PC-9 (cell line): ENCODE data around the gene TMEM151B.

Experiments used
- EZH2 ChIP-seq: fragments of 200-600 bp; sonication (generic); IDR thresholded peaks from 2 replicates; pipeline ENCODE4 v1.8.0; 2017; ENCODE audit warnings: antibody characterized with exemption, low read depth
- TF ChIP-seq, protein P1 (sequence below): fragments of 200-600 bp; sonication (generic); conservative IDR thresholded peaks from 2 replicates; pipeline ENCODE4 v1.6.1; 2017; ENCODE audit warnings: mixed run types, antibody characterized with exemption, mild to moderate bottlenecking, moderate library complexity

DNA sequence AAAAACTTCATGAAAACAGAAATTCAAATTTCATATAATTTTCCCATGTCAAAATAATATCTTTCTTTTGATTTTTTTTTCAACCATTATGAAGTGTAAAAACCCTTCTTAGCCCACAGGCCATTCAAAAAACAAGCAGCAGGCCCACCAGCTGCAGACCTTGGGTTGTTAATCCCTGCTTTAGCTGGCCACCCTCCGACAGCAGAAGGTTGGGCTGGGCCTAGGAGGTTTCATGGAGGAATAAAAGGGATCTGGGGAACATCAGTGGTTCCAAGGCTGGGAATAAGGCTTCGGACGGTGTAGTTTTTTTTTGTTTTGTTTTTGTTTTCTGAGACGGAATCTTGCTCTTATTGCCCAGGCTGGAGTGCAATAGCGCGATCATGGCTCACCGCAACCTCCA is 26.9 kb upstream of the TMEM151B start:
- TF ChIP-seq, protein P1, sequence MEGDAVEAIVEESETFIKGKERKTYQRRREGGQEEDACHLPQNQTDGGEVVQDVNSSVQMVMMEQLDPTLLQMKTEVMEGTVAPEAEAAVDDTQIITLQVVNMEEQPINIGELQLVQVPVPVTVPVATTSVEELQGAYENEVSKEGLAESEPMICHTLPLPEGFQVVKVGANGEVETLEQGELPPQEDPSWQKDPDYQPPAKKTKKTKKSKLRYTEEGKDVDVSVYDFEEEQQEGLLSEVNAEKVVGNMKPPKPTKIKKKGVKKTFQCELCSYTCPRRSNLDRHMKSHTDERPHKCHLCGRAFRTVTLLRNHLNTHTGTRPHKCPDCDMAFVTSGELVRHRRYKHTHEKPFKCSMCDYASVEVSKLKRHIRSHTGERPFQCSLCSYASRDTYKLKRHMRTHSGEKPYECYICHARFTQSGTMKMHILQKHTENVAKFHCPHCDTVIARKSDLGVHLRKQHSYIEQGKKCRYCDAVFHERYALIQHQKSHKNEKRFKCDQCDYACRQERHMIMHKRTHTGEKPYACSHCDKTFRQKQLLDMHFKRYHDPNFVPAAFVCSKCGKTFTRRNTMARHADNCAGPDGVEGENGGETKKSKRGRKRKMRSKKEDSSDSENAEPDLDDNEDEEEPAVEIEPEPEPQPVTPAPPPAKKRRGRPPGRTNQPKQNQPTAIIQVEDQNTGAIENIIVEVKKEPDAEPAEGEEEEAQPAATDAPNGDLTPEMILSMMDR = no peak
- TF ChIP-seq EZH2 = no peak
